Neural cell (in vitro differentiated cells): ENCODE results near the gene SYPL2. TPM values are rescaled to one million over a fixed set of nuclear protein-coding genes. Genes with fewer than 3 reads are reported as not detected.

Experiments used
- H2AFZ ChIP-seq: fragments of 200-600, 300-800 bp; sonication (generic), shearing (Covaris generic); 2 replicates; pipeline ENCODE4 v1.6.0; 2014; ENCODE audit warnings: low read depth, mild to moderate bottlenecking, antibody characterized with exemption, low read length, moderate library complexity
- H3F3A ChIP-seq: fragments of 200-600 bp; shearing (Covaris generic); 2 replicates; pipeline ENCODE4 v1.6.1; 2016; ENCODE audit warnings: mild to moderate bottlenecking, moderate library complexity, mixed read lengths, antibody characterized with exemption, low read length; ENCODE audit not compliant: insufficient read depth, poor library complexity, severe bottlenecking
- H3K27ac ChIP-seq: fragments of 200-600, 300-800 bp; sonication (generic), shearing (Covaris generic); 2 replicates; pipeline ENCODE4 v1.5.1; 2014; ENCODE audit warnings: mild to moderate bottlenecking, low read length, moderate library complexity
- H3K27me3 ChIP-seq: fragments of 300-800, 200-600 bp; sonication (generic), shearing (Covaris generic); 2 replicates; pipeline ENCODE4 v1.6.0; 2014; ENCODE audit warnings: mild to moderate bottlenecking, low read depth, low read length, moderate library complexity; ENCODE audit not compliant: insufficient read depth
- H3K36me3 ChIP-seq: fragments of 300-800, 200-600 bp; sonication (generic), shearing (Covaris generic); 2 replicates; pipeline ENCODE4 v1.5.1; 2014; ENCODE audit warnings: mild to moderate bottlenecking, antibody characterized with exemption, low read length, moderate library complexity; ENCODE audit not compliant: insufficient read depth
- H3K4me2 ChIP-seq: fragments of 300-800, 200-600 bp; sonication (generic), shearing (Covaris generic); 2 replicates; pipeline ENCODE4 v1.6.0; 2014; ENCODE audit warnings: mild to moderate bottlenecking, low read length
- H3K4me3 ChIP-seq: fragments of 300-800, 200-600 bp; sonication (generic), shearing (Covaris generic); 2 replicates; pipeline ENCODE4 v1.5.1; 2014; ENCODE audit warnings: mild to moderate bottlenecking, low read length, moderate library complexity
- H3K79me2 ChIP-seq: fragments of 200-600 bp; shearing (Covaris generic); replicated peaks from 2 replicates; pipeline ENCODE4 v1.6.0; 2014; ENCODE audit warnings: mild to moderate bottlenecking, low read length, moderate library complexity; ENCODE audit not compliant: insufficient read depth
- H3K9ac ChIP-seq: fragments of 300-800, 200-600 bp; sonication (generic), shearing (Covaris generic); 2 replicates; pipeline ENCODE4 v1.6.1; 2016; ENCODE audit warnings: mild to moderate bottlenecking, low read length, mixed read lengths
- H3K9me2 ChIP-seq: fragments of 200-600 bp; shearing (Covaris generic); 2 replicates; pipeline ENCODE4 v1.6.1; 2016; ENCODE audit warnings: mild to moderate bottlenecking, low read length, mixed read lengths; ENCODE audit not compliant: insufficient read depth
- H3K9me3 ChIP-seq: fragments of 200-600, 300-800 bp; sonication (generic), shearing (Covaris generic); 2 replicates; pipeline ENCODE4 v1.6.1; 2016; ENCODE audit warnings: mild to moderate bottlenecking, mixed run types, low read length, moderate library complexity, mixed read lengths
- H4K20me1 ChIP-seq: fragments of 200-600 bp; shearing (Covaris generic); 2 replicates; pipeline ENCODE4 v1.6.1; 2016; ENCODE audit warnings: mild to moderate bottlenecking, mixed run types; ENCODE audit not compliant: insufficient read depth
- EP300 ChIP-seq: fragments of 450-650 bp; conservative IDR thresholded peaks from 2 replicates; pipeline ENCODE4 v1.6.1; 2014; ENCODE audit warnings: antibody characterized with exemption, mild to moderate bottlenecking, moderate library complexity; ENCODE audit not compliant: poor library complexity, severe bottlenecking
- EZH2 ChIP-seq: fragments of 200-600, 300-800 bp; shearing (Covaris generic), sonication (generic); IDR thresholded peaks from 2 replicates; pipeline ENCODE4 v1.6.1; 2014; ENCODE audit warnings: antibody characterized with exemption, low read length, borderline replicate concordance, mild to moderate bottlenecking; ENCODE audit not compliant: insufficient read depth, poor library complexity, severe bottlenecking
- MXI1 ChIP-seq: fragments of 450-650 bp; conservative IDR thresholded peaks from 2 replicates; pipeline ENCODE4 v1.6.1; 2014; ENCODE audit warnings: antibody characterized with exemption, mild to moderate bottlenecking; ENCODE audit not compliant: poor library complexity, severe bottlenecking
- POLR2AphosphoS5 ChIP-seq: IDR thresholded peaks from 2 replicates; pipeline ENCODE4 v1.6.1; 2012
- RAD21 ChIP-seq: fragments of 450-650 bp; conservative IDR thresholded peaks from 2 replicates; pipeline ENCODE4 v1.6.1; 2014; ENCODE audit warnings: antibody characterized with exemption, mild to moderate bottlenecking, moderate library complexity
- SMC3 ChIP-seq: fragments of 450-650 bp; conservative IDR thresholded peaks from 2 replicates; pipeline ENCODE4 v1.6.1; 2014; ENCODE audit warnings: antibody characterized with exemption, mild to moderate bottlenecking, moderate library complexity; ENCODE audit not compliant: poor library complexity
- TAF1 ChIP-seq: IDR thresholded peaks from 2 replicates; pipeline ENCODE4 v1.6.1; 2012; ENCODE audit warnings: low read depth
- polyA plus RNA-seq: library from polyadenylated mRNA; depleted of rRNA; stranded (reverse); fragments of >200 nt; gene quantifications from 2 replicates; pipeline ENCODE4 v1.2.3, GENCODE V29; 2014
- TF ChIP-seq, protein P1 (sequence below): IDR thresholded peaks from 2 replicates; pipeline ENCODE4 v1.6.1; 2012; ENCODE audit warnings: borderline replicate concordance
- TF ChIP-seq, protein P2 (sequence below): fragments of 450-650 bp; IDR thresholded peaks from 2 replicates; pipeline ENCODE4 v1.5.1; 2014; ENCODE audit warnings: antibody characterized with exemption, mild to moderate bottlenecking, moderate library complexity; ENCODE audit not compliant: poor library complexity, severe bottlenecking

SYPL2 gene
- polyA plus RNA-seq, 1 donor from 2014 or later: not detected

DNA sequence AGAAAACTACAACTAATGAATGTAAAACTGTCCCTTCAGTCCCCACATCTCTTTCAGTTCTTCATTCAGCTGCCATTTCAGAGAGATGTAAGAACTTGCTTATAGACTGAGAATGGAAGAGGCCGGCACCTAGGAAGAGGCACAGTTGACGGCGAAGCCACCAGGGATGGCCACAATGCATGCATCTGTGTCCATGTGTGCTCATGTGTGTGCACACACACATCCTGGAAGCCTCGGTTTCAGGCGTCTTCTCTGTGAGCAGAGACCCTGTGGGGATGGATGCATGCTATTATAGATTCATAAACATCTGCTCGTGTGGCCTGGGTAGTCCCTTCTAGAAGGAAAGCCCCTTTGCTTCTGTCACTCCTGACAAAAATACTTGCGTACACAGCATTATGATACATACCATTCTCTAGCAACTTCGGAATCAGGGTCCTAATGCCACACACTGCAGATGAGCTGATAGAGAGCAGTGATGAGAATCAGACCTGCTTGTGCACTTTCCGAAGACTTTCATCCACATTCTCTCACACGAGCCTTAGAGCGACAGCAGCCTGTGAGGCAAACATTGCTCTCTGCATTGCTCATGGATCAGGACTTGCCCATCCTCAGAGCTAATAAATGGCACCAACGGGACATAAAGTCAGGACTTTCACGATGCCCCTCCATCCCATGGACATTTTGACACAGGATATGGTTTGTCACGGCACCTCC, 60.9 kb downstream of the SYPL2 start:
- H3K9me3 ChIP-seq: no peaks in the 10 kb centered on the region
- no peaks in the 10 kb centered on the region for H3K36me3 ChIP-seq
- no peak overlapping the region for H3K4me2 ChIP-seq
- no peaks in the 10 kb centered on the region for H3K79me2 ChIP-seq
- no peak overlapping the region for H3K27ac ChIP-seq
- no peaks in the 10 kb centered on the region for H3F3A ChIP-seq
- no peaks in the 10 kb centered on the region for H3K9me2 ChIP-seq
- H4K20me1 ChIP-seq: no peaks in the 10 kb centered on the region
- no peak overlapping the region for H2AFZ ChIP-seq
- H3K27me3 ChIP-seq: no peaks in the 10 kb centered on the region
- no peak overlapping the region for H3K9ac ChIP-seq
- no peak overlapping the region for H3K4me3 ChIP-seq
- TF ChIP-seq, protein P1, sequence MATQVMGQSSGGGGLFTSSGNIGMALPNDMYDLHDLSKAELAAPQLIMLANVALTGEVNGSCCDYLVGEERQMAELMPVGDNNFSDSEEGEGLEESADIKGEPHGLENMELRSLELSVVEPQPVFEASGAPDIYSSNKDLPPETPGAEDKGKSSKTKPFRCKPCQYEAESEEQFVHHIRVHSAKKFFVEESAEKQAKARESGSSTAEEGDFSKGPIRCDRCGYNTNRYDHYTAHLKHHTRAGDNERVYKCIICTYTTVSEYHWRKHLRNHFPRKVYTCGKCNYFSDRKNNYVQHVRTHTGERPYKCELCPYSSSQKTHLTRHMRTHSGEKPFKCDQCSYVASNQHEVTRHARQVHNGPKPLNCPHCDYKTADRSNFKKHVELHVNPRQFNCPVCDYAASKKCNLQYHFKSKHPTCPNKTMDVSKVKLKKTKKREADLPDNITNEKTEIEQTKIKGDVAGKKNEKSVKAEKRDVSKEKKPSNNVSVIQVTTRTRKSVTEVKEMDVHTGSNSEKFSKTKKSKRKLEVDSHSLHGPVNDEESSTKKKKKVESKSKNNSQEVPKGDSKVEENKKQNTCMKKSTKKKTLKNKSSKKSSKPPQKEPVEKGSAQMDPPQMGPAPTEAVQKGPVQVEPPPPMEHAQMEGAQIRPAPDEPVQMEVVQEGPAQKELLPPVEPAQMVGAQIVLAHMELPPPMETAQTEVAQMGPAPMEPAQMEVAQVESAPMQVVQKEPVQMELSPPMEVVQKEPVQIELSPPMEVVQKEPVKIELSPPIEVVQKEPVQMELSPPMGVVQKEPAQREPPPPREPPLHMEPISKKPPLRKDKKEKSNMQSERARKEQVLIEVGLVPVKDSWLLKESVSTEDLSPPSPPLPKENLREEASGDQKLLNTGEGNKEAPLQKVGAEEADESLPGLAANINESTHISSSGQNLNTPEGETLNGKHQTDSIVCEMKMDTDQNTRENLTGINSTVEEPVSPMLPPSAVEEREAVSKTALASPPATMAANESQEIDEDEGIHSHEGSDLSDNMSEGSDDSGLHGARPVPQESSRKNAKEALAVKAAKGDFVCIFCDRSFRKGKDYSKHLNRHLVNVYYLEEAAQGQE: no peak
- TF ChIP-seq MXI1 (no peak), SMC3 (no peak), POLR2AphosphoS5 (no peak), RAD21 (no peak), TAF1 (no peak), EZH2 (no peak), EP300 (no peak)
- TF ChIP-seq, protein P2, sequence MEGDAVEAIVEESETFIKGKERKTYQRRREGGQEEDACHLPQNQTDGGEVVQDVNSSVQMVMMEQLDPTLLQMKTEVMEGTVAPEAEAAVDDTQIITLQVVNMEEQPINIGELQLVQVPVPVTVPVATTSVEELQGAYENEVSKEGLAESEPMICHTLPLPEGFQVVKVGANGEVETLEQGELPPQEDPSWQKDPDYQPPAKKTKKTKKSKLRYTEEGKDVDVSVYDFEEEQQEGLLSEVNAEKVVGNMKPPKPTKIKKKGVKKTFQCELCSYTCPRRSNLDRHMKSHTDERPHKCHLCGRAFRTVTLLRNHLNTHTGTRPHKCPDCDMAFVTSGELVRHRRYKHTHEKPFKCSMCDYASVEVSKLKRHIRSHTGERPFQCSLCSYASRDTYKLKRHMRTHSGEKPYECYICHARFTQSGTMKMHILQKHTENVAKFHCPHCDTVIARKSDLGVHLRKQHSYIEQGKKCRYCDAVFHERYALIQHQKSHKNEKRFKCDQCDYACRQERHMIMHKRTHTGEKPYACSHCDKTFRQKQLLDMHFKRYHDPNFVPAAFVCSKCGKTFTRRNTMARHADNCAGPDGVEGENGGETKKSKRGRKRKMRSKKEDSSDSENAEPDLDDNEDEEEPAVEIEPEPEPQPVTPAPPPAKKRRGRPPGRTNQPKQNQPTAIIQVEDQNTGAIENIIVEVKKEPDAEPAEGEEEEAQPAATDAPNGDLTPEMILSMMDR: no peak

DNA sequence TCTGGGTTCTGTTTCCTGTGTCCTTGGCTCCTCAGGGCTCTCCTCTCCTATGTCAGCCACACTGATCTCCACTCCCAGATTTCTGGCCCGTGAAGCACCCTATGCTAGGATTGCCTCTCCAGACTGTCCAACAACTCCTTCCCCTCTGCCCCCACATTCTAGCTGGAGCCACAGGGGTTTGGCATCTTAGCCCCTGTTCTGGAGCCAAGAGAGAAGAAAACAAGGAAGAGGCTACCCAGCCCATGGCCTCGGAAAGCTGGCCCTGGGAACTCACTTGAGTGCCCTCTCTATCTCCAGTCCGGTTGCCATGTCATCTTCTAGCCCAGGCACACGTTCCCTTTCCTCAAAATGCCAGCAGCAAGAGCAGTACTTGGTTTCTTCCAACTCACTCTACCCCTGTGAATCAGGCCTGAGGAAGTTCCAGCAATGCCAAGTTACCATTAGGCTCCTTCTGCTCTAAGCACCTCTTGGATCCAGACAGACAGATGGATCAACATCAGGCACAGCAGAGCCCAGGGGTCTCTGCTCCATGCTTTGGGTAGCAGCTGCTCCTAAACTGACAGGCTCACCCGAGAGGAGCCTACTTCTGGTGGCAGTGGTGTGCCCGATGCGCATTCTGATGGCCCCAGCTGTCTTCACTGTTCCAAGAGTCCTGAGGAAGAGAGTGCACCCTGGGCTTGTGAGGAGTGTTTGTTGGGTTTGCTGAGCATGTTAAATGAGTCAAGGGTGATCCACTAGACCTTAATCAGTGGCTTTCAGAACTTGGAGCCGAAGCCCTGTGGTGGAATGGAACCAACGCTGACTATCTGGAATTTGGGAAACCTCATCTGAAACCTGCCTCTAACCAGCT, 61.7 kb downstream of the SYPL2 start:
- Histone ChIP-seq H3F3A (no peaks in the 10 kb centered on the region), H2AFZ (no peak overlapping the region), H3K9ac (no peak overlapping the region), H3K27ac (no peak overlapping the region), H3K36me3 (no peaks in the 10 kb centered on the region), H3K79me2 (no peaks in the 10 kb centered on the region), H3K9me3 (no peaks in the 10 kb centered on the region), H3K27me3 (no peaks in the 10 kb centered on the region), H3K9me2 (no peaks in the 10 kb centered on the region), H3K4me2 (no peak overlapping the region), H3K4me3 (no peak overlapping the region), H4K20me1 (no peaks in the 10 kb centered on the region)
- TF ChIP-seq, protein P1: no peak
